ENCODE data around the gene BSPH1.
"Not testable (repeated sequence)": the region's sequence is repeated elsewhere in the genome, so short reads cannot be mapped to it uniquely, and the experiment has no call there.

The BSPH1 gene, protein sequence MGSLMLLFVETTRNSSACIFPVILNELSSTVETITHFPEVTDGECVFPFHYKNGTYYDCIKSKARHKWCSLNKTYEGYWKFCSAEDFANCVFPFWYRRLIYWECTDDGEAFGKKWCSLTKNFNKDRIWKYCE

DNA sequence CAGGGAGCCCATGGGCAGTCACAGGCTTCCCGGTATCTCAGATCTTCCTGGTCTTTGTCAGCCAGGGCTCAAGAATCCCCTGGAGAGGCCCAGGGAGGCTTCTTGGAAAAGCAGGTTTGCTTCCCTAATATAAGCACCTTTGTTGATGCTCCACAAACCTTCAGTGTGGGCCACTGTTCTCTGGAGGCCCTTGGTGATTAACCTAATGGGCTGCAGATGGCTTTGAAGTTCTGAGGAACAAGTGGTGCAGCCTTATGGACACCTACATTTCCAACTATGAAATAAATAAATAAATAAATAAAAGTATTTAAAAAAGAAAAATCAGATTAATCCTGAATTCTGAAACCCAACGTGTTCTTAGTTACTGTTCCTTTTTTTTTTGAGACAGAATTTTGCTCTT is at the start of gene BSPH1:
Gene BSPH1, minus strand, starts transcription at position 101 of the 400 bp plus-strand sequence. Its CDS starts 89 bp downstream, at position 12.
- DNase-seq = no peak

DNA sequence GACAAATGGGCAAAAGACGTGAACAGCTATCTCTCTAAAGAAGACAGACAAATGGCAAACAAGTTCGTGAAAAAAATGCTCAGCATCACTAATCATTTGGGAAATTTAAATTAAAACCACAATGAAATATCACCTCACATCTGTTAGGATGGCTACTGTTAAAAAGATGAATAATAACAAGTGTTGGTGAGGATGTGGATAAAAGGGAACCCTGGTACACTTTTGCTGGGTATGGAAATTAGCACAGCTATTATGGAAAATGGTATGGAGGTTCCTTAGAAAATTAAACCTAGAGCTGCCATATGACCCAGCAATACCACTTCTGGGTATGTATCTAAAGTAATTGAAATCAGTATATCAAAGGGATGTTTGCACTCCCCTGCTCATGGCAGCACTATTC is 44.8 kb upstream of the BSPH1 start:
- no peak for DNase-seq

DNA sequence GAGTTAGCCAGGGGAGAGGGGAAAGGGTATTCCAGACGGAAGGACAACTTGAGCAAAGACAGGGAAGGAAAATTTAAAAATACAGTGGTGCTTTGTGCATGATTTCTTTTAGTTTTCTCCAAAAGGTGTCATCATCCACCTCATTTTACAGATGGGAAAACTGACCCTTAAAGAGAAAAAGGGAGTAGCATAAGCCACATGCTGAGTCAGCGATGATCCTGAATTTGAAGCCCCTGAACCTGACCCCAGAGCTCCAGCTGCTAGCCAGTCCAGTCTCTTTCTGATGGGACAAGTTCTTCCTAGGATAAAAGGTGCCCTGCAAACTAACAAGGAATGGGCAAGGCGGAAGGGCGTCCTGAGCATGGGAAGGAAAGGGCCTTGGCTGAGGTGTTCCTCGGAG is 41.6 kb upstream of the BSPH1 start:
- DNase-seq = no peak

DNA sequence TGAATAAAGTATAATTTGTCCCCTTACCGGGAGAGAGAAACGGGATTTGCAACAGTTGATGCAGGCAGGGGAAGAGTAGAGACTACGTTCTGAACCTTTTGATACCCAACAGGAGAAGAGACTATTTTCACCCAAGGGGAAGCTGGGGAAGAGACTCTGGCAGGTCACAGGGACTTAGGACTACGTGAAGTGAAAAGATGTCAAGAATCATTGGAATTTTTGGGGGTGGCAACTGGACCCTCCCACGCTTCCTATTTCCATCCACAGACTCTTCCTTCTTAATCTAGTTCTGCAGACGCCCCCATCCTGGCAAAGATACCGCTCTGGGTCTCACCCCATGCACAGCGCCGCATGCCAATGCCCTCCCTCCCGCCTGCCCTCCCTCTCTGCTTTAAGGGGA is 38.1 kb upstream of the BSPH1 start:
- DNase-seq = no peak

DNA sequence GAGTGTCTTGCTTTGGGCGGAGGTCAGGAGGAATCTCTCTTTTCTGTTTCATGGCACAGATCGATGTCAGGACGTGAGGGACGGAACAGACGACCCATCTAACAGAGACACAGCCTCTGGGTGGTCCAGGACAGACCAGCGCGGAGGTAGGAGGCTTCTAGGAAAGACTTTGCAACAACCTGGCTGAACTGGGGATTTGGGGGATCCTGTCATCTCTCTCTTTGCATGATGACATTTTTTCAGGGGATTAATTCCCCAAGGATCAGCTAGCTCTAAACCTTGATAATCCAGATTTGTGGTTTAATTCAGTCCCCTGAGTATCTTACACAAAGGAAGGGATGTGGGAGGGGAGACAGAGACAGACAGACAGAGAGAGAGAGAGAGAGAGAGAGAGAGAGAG is 37.5 kb upstream of the BSPH1 start:
- DNase-seq = no peak

DNA sequence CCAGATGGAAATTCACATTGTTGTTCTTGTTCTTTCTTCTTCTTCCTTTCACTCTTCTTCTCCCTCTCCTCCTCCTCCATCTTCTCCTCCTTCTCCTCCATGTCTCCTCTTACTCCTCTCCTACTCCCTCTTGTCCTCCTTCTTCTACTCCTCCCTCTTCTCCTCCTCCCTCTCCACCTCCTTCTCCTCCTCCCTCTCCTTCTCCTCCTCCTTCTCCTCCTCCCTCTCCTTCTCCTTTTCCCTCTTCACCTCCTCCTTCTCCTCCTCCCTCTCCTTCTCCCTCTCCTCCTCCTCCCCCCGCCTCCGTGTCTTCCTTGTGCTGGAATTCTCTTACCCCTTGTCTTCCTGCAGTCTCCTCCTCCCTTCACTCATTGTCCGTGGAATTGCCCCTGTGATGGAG is 33.5 kb upstream of the BSPH1 start:
- DNase-seq = no peak

DNA sequence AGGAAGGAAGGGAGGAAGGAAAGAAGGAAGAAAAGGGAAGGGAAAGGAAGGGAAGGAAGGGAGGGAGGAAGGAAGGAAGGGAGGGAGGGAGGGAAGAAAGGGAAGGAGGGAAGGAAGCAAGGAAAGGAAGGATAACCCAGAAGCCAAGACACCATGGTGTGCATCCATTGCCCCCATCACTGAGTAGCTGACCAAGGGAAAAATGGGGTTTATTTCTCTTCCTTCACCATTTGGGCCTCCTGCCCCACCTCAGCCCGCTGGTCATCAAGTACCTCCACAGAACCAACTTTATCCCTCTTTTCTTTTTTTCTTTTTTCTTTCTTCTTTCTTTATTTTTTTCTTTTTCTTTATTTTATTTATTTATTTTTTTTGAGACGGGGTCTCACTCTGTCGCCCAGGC is 31.5 kb upstream of the BSPH1 start:
- DNase-seq = no peak

DNA sequence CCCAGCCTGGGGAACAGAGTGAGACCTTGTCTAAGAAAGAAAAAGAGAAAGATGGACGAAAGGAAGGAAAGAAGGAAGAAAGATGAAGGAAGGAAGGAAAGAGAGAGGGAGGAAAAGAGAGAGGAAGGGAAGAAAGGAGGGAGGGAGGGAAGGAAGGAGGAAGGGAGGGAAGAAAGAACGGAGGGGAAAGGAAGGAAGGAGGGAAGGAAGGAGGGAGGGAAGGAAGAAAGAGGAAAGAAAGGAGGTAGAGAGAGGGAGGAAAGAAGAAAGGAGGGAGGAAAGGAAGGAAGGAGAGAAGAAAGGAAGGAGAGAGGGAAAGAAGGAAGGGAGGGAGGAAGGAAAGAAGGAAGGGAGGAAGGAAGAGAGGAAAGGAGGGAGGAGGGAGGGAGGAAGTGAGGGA is 31.0 kb upstream of the BSPH1 start:
- no peak for DNase-seq

DNA sequence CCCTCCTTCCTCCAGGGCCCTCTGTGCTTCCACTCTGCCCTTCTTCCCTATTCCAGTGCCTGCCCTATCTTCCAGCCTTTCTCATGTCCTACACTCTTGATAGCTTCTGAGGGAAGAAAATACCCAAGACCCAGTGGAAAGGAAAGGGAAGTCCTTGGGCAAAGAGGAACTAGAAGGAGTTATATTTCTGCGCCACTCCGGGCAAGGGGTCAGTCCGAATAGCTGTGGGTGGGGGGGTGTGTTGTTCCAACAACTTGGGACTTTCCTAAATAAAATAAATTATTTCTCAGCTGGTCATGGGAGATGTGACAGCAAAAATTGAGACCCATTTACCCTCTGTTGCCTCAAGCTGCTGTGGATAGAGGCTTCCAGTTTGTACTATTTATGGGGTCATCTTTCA is 28.7 kb upstream of the BSPH1 start:
- DNase-seq = no peak

DNA sequence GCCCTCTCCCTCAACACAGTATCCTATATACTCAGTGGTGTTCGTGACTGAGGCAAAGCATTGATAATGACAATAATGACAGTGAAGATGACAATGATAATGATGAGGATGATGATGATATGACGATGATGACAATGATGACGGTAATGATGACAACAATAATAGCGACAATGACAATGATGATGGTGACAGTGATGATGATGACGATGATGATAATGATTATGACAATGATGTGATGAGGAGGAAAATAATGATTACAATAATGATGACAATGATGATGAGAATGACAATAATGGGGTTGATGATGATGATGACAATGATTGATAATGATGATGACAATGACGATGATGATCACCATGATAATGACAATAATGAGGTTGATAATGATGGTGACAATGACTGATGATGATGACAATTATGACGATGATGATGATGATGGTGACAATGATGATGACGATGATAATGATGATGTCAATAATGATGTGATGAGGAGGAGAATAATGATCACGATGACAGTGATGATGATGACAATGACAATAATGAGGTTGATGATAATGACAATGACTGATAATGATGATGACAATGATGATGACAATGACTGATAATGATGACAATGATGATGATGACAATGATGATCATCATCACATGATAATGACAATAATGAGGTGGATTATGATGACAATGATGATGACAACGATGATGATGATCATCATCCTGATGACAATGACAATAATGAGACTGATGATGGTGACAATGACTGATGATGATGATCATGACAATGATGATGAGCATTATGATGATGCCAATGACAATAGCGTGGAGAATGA is 19.2 kb upstream of the BSPH1 start:
- no peak for DNase-seq

DNA sequence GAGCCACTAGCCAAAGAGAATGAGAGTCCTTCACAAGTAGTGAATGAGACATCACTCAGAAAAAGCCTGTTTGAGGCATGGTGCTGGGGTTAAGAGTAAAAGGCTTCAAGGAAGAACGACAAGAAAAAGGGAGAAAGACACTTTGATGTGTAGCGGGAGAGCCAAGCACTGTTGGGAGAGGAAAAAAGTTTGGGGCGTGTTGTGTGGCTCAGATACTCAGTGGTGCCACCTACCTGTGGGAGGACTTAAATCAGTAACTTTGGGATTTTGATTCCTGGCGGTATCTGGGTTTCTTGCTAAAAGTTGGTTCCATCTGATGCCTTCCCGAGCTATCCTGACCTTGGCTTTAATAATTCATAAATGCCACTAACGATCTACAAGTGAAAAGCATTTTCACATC is 14.8 kb upstream of the BSPH1 start:
- DNase-seq = no peak

DNA sequence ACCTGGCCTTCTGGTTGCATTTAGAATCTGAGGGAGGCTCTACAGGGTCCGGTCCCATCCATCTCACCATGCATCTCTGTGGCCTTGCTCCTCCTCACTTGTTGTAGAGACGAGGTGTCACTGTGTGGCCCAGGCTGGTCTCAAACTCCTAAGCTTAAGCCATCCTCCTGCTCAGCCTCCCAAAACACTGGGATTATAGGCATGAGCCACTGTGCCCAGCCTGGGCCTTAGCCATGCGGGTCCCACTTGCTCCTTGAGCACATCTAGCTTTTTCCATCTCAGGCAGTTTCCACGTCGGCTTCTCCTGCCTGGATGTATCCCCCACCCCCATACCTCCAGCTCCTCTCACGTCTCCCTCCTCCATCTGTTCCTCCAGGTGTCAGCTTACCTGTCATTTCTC is 12.3 kb upstream of the BSPH1 start:
- no peak for DNase-seq

DNA sequence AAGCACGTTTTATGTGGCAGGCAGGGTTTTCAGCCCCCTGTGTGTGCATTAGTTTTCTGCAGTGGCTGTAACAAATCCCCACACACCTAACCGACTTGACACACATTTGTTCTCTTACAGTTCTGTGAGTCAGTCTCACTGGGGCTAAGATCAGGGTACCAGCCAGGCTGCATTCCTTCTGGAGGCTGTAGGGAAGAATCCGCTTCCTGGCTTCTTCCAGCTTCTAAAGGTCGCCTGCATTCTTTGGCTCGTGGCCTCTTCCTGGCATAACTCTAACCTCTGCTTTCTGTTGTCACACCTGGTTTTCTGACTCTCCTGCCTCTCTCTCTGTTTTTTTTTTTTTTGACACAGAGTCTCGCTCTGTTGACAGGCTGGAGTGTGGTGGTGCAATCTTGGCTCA is 8.9 kb upstream of the BSPH1 start:
- DNase-seq = no peak

DNA sequence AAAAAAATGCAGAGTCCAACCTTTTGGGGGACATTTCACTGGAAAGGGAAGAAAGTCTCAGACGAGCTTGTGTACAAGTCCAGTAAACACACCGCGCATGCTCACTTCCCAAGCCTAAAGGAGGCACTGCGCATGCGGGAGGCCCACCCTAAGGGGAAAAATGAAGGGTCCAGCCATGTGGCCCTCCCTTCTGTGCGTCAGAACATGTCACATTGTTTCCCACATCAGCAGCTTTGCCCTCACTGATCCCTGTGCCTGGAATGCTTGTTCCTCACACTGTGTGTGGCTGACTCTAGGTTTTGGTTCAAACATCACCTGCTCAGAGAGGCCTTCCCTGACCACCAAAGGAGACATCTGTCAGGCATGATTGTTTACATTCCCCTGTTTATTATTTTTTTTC is 6.8 kb upstream of the BSPH1 start:
- DNase-seq = no peak

DNA sequence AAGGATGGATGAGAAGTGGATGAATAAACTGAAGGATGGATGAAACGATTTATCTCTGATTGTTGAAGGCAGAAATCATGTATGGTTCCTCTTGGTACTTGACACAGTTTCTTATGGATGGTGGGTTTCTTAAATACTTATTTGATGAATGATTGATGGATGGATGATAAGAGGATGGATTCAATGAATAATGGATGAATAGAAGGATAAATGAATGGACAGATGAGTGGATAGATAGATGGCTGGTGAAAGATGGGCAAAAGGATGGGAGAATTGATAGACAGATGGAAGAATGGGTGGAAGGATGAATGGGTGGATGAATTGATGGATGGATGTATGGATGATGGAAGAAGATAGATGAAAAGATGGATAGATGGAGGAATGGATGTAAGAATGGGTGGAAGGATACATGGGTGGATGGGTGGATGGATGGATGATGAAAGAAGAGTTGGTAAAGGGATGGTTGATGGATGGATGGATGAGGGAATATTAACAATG is 4.3 kb upstream of the BSPH1 start:
- no peak for DNase-seq

DNA sequence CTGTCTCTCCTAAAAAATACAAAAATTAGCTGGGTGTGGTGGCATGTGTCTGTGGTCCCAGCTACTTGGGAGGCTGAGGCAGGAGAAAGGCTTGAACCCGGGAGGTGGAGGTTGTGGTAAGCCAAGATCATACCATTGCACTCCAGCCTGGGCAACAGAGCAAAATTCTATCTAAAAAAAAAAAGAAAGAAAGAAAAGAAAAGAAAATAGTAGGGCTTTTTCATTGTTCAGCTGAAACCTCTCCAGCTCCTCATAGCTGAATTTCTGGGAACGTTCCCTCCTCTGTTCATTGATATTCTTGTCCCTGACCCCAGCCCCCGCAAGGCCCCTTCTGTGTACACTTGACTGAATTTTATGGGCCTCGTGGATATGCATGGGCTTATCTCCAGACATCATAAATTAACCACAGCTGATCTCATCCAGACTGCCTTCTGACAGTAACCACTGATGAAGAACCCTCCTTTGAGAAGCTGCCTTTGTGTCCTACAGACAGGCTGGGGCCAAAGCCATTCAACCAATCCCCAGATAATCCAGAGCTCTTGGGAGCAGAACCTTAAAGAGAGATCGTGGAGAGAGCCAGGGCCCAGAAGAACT is 2.3 kb upstream of the BSPH1 start, which contains the start of gene ELSPBP1:
Gene ELSPBP1, plus strand, starts transcription at position 424 of the 594 bp plus-strand sequence. CDS start 14,036 bp downstream, outside the sequence.
- peak; percentile 40 to 77 for DNase-seq

DNA sequence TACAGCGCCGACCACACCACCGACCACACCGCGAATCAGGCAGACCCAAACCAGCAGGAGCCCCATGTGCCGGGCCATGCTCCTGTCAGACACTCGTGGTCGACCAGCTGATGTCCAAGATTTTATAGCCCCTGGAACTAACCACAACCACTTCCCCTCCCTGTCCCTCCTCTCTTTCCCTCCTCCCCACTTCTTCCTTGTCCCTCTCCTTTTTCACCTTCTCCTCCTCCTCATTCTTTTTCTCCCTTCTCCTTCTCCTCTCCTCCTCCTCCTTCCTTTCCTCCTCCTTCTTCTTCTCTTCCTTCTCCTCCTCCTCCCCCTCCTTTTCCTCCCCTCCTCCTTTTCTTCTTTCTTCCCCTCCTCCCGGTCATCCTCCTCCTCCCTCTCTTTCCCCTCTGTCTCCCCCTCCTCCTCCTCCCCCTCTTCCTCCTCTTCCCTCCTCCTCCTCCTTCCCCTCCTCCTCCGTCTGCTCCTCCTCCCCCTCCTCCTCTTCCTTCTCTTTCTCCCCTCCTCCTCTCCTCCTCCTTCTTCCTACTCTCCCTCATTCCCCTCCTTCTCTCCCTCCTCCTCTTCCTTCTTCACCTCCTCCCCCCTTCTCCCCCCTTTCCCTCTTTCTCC is 670 bp downstream of the BSPH1 start:
- DNase-seq = no peak

DNA sequence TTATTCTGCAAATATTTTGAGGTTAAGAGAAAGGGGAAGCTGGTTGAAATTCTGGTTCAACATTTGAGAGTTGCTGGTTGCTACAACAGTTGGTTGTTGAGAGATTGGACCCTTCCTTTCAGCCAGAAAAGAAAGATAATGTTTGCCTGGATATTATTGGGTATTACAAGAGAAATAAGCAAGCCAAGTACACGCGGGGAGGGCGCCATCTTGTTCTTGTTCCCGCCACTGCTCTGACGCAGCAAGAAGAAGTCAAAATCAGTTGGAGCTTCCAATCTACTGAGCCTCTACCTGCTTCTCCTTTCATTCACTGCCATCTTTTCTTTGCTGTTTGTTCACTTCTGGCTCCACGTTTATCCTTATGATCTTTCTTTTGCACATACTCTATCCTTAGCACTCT is 18.4 kb downstream of the BSPH1 start:
- DNase-seq = no peak

DNA sequence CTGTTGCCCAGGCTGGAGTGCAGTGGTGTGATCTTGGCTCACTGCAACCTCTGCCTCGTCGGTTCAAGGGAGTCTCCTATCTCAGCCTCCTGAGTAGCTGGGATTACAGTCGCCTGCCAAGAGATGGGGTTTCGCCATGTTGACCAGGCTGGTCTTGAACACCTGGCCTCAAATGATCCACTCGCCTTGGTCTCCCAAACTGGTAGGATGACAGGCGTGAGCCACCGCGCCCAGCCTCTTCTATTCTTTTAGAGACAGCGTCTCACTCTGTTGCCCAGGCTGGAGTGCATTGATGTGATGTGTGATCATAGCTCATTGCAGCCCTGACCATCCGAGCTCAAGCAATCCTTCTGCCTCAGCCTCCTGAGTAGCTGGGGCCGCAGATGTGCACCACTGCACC is 36.0 kb downstream of the BSPH1 start:
- not testable (repeated sequence) for DNase-seq

DNA sequence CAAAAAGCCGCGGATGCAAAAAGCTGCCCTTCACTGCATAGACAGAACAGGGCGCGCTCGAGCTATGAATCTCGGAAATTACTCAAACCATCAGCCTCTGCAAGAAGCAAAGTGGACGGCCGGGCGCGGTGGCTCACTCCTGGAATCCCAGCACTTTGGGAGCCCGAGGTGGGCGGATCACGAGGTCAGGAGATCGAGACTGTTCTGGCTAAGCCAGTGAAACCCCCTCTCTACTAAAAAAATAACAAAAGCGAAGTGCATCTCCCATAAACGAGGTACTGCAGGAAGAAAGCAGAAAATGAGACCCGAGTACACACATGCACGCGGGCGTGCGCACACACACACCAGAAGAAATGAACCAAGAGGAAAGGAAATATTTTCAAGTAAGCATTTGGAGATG is 39.8 kb downstream of the BSPH1 start:
- not testable (repeated sequence) for DNase-seq

DNA sequence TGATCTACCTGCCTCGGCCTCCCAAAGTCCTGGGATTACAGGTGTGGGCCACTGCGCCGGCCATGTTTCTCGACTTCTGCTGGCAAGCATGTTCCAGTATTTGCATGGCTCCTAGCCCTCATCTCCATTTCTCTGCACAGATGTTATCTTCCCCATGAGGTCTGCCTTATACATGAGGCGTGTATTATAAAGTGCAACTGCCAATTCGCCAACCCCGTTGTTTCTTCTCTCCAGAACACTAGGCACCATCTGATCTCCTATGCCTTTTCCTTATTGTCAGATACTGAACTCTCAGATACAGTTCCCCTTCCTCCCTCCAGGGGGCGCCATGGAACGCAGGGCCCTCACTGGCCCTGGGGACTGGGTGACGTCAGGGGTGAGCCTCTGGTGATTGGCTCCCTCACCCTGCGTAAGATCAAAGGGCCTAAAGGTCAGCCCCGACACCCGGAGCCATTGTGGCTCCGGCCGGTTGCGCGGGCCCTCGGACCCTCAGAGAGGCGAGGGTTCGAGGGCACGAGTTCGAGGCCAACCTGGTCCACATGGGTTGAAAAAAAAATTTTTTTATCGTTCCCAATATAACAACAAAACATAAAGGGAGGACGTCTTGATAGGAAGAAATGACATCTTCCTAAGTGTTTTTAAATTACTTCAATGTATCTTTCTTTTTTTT is 42.0 kb downstream of the BSPH1 start:
- not testable (repeated sequence) for DNase-seq

DNA sequence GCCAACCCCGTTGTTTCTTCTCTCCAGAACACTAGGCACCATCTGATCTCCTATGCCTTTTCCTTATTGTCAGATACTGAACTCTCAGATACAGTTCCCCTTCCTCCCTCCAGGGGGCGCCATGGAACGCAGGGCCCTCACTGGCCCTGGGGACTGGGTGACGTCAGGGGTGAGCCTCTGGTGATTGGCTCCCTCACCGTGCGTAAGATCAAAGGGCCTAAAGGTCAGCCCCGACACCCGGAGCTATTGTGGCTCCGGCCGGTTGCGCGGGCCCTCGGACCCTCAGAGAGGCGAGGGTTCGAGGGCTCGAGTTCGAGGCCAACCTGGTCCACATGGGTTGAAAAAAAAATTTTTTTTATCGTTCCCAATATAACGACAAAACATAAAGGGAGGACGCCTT is 63.4 kb downstream of the BSPH1 start:
- not testable (repeated sequence) for DNase-seq

DNA sequence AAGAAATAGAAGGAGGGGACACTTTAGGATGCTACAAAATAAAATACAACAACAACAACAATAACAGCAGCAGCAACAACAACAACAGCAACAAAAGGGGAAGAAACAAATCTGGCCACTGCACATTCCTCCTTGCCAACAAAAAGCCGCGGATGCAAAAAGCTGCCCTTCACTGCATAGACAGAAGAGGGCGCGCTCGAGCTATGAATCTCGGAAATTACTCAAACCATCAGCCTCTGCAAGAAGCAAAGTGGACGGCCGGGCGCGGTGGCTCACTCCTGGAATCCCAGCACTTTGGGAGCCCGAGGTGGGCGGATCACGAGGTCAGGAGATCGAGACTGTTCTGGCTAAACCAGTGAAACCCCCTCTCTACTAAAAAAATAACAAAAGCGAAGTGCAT is 71.9 kb downstream of the BSPH1 start:
- DNase-seq = not testable (repeated sequence)
